Fibroblast of mammary gland (primary cell): ENCODE results near the gene ETNK2.

ENCODE experiments used
- DNase-seq: peaks from one replicate; pipeline ENCODE4 v3.0.0-alpha.2; 2010; ENCODE audit warnings: low read depth
- H3K4me3 ChIP-seq: 2 replicates; pipeline ENCODE4 v1.5.1; 2011; ENCODE audit warnings: low read depth, mild to moderate bottlenecking, low read length, moderate library complexity; ENCODE audit not compliant: control insufficient read depth
- TF ChIP-seq, protein P1 (sequence below): conservative IDR thresholded peaks from 2 replicates; pipeline ENCODE4 v1.5.1; 2011; ENCODE audit warnings: low read depth, low read length, inconsistent platforms; ENCODE audit not compliant: control insufficient read depth, insufficient read depth

Gene ETNK2

DNA sequence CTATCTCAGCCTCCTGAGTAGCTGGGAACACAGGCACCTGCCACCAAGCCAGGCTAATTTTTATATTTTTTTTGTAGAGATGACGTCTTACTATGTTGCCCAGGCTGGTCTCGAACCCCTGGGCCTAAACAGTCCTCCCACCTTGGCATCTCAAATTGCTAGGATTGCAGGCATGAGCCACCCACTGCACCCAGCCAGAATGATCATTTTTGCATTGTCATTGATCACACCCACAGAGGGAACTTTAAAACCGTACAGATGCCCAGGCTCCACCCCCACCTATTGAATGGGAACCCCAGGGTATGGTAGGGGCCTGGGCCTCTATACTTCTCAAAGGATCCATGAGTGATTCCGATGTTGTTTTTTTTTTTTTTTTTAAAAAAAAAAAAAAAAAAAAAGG is 36.7 kb downstream of the ETNK2 start:
- no peak for DNase-seq
- H3K4me3 ChIP-seq = no peak overlapping the region
- TF ChIP-seq, protein P1, sequence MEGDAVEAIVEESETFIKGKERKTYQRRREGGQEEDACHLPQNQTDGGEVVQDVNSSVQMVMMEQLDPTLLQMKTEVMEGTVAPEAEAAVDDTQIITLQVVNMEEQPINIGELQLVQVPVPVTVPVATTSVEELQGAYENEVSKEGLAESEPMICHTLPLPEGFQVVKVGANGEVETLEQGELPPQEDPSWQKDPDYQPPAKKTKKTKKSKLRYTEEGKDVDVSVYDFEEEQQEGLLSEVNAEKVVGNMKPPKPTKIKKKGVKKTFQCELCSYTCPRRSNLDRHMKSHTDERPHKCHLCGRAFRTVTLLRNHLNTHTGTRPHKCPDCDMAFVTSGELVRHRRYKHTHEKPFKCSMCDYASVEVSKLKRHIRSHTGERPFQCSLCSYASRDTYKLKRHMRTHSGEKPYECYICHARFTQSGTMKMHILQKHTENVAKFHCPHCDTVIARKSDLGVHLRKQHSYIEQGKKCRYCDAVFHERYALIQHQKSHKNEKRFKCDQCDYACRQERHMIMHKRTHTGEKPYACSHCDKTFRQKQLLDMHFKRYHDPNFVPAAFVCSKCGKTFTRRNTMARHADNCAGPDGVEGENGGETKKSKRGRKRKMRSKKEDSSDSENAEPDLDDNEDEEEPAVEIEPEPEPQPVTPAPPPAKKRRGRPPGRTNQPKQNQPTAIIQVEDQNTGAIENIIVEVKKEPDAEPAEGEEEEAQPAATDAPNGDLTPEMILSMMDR = no peak

DNA sequence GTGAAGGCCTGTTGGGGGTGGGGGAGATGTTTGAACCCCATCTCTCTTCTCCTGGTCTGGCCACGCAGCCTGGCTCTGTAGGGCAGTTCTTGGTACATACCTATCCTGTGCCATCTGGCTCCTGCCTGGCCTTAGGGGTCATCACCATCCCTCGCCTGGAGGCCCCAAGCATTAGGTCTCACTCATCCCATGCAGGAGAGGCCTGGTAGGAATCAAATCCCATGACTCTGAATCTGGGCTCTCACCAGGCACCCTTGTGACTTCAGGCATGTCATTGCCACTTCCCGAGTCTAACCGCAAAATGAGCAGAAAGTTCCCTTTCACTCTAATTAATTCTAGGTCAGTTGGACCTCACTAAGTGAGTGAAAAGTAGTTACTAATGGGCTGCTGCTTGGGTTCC is 37.2 kb downstream of the ETNK2 start:
- no peak for DNase-seq
- H3K4me3 ChIP-seq = no peak overlapping the region
- TF ChIP-seq, protein P1 = no peak

- TF ChIP-seq, protein P1 = no peak
- DNase-seq = peak; percentile 25
- no peak overlapping the region for H3K4me3 ChIP-seq
These were observed 37.9 kb downstream of the ETNK2 start for GRCh38 chr1:204113896-204114295.

GRCh38 chr1:204112876-204113730 is 38.7 kb downstream of the ETNK2 start:
- TF ChIP-seq, protein P1 = no peak
- DNase-seq = peak; percentile 39
- no peak overlapping the region for H3K4me3 ChIP-seq

DNA sequence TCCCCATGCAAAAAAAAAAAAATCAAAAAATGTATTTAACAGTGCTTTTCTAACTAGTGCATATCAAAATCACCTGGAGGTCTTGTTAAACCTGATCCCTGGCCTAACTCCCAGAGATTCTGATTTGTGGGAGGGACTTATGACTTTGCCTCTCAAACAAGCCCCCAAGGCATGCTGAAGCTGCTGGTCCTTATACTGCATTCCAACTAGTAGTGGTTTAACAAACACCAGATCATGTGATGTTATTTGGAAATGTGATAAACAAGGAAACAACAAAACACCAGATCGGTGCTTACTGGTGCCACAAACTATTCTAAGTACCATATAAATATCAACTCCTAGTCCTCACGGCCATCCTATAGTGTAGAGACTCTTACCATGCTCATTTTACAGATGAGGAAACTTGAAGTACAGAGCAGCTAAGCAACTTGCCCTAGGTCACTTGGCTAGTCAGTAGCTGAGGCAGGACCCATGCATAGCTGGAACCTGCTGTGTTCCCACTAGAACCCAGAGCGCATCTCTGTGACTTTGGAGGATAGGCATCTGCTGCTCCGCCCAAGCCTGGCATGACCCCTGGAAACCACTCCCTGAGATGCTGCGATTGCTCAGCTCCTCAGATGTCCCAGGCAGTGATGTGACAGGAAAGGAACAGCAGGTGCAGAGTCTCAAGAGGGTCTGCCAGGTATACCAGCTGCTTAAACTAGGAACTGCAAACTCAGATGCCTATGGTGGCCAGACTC is 40.8 kb downstream of the ETNK2 start:
- H3K4me3 ChIP-seq = no peak overlapping the region
- TF ChIP-seq, protein P1 = no peak
- no peak for DNase-seq

DNA sequence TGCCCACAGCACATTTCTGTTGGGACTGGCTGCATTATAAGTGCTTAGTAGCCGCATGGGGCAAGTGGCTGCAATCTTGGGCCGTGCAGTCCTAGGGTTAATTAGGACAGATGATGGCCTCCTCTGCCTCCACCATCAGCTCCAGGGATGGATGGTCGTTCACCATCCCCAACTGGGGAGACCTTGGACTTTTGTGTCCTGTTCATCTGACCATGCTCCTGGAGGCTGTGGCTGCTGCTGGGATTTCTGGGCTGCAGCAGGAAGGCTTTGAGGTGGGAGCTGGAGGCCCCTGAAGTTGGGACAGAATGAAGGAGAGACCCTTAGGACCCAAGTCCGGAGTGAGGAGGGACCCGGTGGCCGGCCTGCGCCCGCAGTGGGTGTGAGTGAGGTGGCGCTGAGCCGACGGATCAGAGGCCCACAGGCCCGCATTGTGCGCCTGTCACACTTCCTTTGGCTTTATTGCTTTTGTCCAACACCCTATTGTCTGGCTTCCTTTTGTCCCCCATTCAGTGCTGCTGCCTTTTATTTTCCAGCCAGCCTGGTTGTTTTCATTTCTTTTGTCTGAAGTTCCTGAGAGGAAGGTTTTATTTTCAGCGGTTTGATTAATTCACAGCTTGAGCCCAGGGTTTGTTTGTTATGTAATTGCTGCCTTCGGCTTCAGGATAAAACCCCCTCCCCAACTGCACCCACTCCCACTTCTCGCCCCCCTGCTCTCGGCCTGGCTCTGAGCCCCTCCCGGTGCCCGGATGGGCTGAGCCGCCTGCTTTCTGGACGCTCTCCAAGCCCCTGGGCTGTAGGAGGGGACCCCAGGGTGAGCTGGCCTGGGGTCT is 43.3 kb downstream of the ETNK2 start:
- DNase-seq = no peak
- TF ChIP-seq, protein P1 = no peak
- H3K4me3 ChIP-seq = no peak overlapping the region
